Mucosa of gallbladder (tissue), 1 donor: ENCODE data around the gene TRIM27. TPM values are rescaled to one million over a fixed set of nuclear protein-coding genes. Genes with fewer than 3 reads are reported as not detected.
A peak's percentile ranks its signal among the peaks of the same experiment; 100 is the strongest.
"Not testable (repeated sequence)": the region's sequence is repeated elsewhere in the genome, so short reads cannot be mapped to it uniquely, and the experiment has no call there.

Experiments
- DNase-seq: peaks from one replicate; pipeline ENCODE4 v3.0.0-alpha.2; 2020; ENCODE audit warnings: low spot score
- total RNA-seq: library from RNA; stranded (reverse); gene quantifications from one replicate; pipeline ENCODE4 v1.2.1, GENCODE V29; 2021
- donor health status: DM: no; HTN: no; CAD: no.

TRIM27 gene
- total RNA-seq, 1 donor from 2014 or later, result 42.4 TPM

DNA sequence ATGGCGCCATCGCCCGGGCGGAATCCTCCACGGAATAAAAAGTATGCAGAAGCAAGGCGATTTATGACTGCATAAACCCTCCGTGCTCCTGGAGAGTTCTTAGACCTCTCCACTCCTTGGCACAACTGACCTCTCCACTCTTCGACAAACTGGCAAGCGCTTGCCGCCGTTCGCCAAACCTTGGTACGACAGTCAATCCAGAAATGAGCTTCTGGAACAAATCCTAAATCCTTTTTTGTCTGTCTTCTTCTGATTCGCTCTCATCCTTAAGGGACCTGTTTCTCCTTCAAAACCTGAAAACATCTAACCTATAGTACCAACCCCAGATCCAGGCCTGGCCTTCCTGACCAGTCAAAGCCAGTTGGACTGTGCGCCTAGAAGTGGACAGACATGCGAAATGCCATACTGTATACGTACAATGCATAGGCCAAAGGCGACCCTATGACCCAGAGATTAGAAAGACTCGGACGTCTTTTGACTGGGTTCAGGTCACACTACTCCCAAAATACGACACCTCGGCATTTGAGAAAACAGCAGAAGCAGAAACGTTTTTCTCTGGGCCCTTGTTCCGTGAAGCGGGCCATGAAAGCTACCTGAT lies 59.4 kb downstream of the TRIM27 start:
- no peak for DNase-seq

DNA sequence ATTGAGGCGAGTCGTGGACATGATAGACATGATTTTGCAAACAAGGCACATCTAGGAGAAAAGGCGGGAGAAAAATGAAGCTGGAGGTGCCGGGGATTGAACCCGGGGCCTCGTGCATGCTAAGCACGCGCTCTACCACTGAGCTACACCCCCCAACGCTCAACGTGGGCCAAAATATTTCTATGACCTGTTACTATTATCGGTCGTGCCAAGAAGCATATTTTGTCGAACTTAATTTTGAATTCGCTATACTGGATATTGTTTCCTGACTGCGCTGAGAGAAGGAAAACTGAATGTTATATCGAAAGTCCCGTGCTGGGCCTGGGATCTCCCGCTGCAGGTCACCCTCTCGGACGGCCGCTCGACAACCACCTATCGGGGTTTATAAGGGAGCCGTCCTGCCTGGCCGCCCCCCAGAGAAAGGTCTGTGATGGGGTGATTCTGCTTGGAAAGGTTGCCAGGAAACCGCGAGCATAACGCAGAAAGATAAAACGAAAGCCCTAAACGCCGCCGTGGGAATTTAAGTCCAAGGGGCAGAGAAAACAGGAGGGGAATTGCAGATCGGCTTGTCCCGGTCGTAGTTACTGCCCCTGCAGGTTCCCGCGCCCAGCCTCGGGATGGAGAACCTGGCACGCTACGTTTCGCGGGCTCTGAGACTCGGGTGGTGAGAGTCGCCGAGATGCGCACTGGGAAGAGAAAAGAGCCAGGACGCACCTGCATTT lies 60.0 kb downstream of the TRIM27 start:
- DNase-seq, result peak; percentile 82

DNA sequence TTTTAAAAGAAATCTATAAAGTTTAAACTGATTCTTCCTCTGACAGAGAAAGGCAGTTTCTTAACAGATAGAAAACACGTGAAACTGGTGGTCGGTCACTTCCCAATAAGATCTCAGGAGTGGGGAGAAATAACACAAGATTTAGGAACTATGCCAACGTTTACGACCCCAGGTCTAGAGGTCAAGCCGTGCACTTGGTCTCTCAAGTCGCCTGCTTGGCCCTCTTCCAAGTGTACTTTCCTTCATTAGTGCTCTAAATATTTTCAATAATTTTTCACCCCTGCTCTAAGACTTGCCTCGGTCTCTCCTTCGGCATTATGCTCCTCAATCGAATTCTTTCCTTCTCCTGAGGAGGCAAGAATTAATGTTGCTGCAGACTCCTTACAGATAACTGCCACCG lies 61.7 kb downstream of the TRIM27 start:
- no peak for DNase-seq

DNA sequence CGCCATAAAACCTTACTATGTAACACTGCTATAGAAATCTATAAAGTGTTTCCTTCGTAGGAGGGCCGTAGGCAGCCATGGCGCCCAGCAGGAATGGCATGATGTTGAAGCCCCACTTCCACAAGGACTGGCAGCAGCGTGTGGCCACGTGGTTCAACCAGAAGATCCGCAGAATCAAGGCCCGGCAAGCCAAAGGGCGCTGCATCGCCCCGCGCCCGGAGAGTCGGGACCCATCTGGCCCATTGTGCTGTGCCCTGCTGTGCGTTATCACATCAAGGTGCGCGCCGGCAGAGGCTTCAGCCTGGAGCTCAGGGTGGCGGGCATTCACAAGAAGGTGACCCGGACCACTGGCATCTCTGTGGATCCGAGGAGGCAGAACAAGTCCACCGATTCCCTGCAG lies 62.4 kb downstream of the TRIM27 start:
- DNase-seq, result no peak

DNA sequence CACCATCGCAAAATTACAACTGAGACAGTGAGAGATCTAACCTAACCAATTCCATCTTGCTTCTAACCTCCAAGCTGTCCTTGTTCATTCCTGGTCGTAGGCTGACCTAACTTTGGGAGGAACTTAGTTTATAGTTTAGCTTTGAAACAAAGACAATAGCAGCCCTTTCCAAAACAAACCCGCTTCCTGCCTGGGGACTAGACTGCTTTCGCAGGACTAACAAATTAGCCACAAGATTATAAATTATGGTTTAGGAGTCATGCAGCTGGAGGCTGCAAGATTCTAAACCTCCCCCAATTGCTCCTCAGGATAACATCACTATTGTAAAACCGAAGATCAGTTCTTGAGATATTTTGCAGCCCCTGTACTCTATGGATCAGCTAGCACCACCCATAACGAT lies 63.2 kb downstream of the TRIM27 start:
- no peak for DNase-seq

DNA sequence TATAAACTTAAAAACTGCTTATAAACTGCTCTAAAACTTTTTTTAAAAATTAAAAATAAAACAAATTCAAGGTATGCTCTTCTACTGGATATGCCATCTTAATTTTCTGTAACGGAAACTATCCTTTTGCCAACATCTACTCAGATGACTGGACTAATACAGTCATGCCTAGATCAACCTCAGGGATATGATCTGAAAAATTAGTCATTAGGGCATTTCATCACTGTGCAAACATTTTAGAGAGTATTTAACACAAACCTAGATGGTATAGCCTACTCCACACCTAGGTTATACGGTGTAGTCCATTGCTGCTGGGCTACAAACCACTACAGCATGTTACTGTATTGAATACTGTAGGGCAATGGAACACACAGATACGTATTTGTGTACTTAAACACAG lies 64.8 kb downstream of the TRIM27 start:
- DNase-seq, result no peak

DNA sequence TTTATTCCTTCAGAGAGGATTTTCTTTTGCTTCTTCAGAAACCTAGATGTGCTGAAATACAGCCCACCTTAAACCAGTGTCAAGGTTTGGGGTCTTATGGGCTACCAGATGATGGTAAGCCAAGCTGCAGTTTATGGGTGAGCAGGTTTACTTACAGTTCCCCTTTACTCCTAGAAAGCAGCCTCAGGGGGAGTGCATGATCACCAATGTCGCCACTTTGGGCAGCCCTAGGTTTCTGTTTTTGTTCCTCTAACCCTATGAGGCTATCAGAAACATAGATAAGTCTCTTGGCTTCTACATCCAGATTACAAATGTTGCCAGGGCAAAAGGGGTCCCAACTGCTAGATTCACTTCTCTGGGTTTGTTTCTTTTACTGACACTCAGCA lies 67.2 kb downstream of the TRIM27 start:
- no peak for DNase-seq

DNA sequence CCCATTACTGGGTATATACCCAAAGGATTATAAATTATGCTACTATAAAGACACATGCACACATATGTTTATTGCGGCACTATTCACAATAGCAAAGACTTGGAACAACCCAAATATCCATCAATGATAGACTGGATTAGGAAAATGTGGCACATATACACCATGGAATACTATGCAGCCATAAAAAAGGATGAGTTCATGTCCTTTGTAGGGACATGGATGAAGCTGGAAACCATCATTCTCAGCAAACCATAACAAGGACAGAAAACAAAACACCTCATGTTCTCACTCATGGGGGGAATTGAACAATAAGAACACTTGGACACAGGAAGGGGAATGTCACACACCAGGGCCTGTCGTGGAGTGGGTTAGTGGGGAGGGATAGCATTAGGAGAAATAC lies 69.4 kb downstream of the TRIM27 start:
- not testable (repeated sequence) for DNase-seq

Other genes with a start within 250 kb of the TRIM27 start
- gene ZNF311, start 81.3 kb upstream of the TRIM27 start, total RNA-seq, result 2.8 TPM
- gene OR2W1, start 121.2 kb upstream of the TRIM27 start, total RNA-seq, result not detected
- gene OR2B3, start 163.3 kb upstream of the TRIM27 start, total RNA-seq, result not detected
- not detected for gene OR2J1, start 175.5 kb upstream of the TRIM27 start, total RNA-seq
- gene OR2J3, start 184.1 kb upstream of the TRIM27 start, total RNA-seq, result 0.06 TPM
- gene OR2J2, start 246.9 kb upstream of the TRIM27 start, total RNA-seq, result not detected